Left lung (tissue), 10 donors: ENCODE results near the gene PRPF19. TPM values are rescaled to one million over a fixed set of nuclear protein-coding genes. Genes with fewer than 3 reads are reported as not detected.

Source experiments
- ATAC-seq: fragments of 200-7000 bp; cut with Tn5 transposase; one replicate; pipeline ENCODE4 v1.9.1; 2020; ENCODE audit warnings: moderate library complexity
- DNase-seq, 4 donors: peaks; one replicate each; pipeline ENCODE4 v3.0.0-alpha.2; 2013 to 2020
- H3K27ac ChIP-seq, 2 donors: fragments of 200-600 bp; sonication (generic) in 1 of 2; one replicate each; pipeline versions ENCODE4 v1.5.0 to v1.8.0; 2020 to 2021
- H3K27me3 ChIP-seq, 2 donors: fragments of 200-600 bp; sonication (generic) in 1 of 2; one replicate each; pipeline versions ENCODE4 v1.5.0 to v1.8.0; 2020 to 2021
- H3K36me3 ChIP-seq, 2 donors: fragments of 200-600 bp; sonication (generic) in 1 of 2; one replicate each; pipeline versions ENCODE4 v1.5.0 to v1.8.0; 2020 to 2021
- H3K4me1 ChIP-seq, 2 donors: fragments of 200-600 bp; one replicate each; pipeline ENCODE4 v1.8.0; 2021
- H3K4me3 ChIP-seq, 2 donors: fragments of 200-600 bp; sonication (generic) in 1 of 2; one replicate each; pipeline versions ENCODE4 v1.5.0 to v1.8.0; 2020 to 2021; ENCODE audit warnings: mild to moderate bottlenecking in 1 of 2
- H3K9me3 ChIP-seq, 2 donors: fragments of 200-600 bp; sonication (generic) in 1 of 2; one replicate each; pipeline versions ENCODE4 v1.5.0 to v1.8.0; 2020 to 2021
- CTCF ChIP-seq, 2 donors: fragments of 200-600 bp; sonication (generic) in 1 of 2; IDR thresholded peaks; one replicate each; pipeline versions ENCODE4 v1.5.0 to v1.8.0; 2021; ENCODE audit warnings: antibody characterized with exemption in 2 of 2
- intact Hi-C, 2 donors: fragments of 100-400 bp; cut with DNase I; formaldehyde crosslinking; loops; one replicate each; pipeline versions ENCODE4 v1.11.2 to v1.14.2; 2022
- polyA plus RNA-seq, 6 donors: library from polyadenylated mRNA; unstranded; fragments of 120-200 nt; gene quantifications; one replicate each; pipeline ENCODE4 v1.2.1, GENCODE V29; 2013; ENCODE audit not compliant: insufficient read length in 6 of 6
- total RNA-seq, 2 donors: library from RNA; stranded (reverse); fragmentation: NEBNext Ultra II Directional; extraction: Animal tissue kit (Norgen Biotek cat#: 25700); gene quantifications; one replicate each; pipeline ENCODE4 v1.2.1, GENCODE V29; 2021
- donor health status: DM: no; HTN: yes; CAD: no.
- donor health status: DM: no; HTN: no; CAD: no.

Gene PRPF19
- total and polyA plus RNA-seq, 8 donors: 49.1 to 144 (median 117) TPM

GRCh38 chr11:60848714-60849151, 57.7 kb downstream of the PRPF19 start:
- ATAC-seq (no peak), DNase-seq (no peak)
- Histone ChIP-seq H3K9me3 (no peaks in the 10 kb centered on the region), H3K27me3 (no peaks in the 10 kb centered on the region), H3K4me1 (peaks cover 1 to 20% of the 10 kb centered on the region in 2 donors), H3K36me3 (peaks cover 0 to 76% of the 10 kb centered on the region in 2 donors), H3K4me3 (no peak overlapping the region), H3K27ac (no peak overlapping the region)
- intact Hi-C loops: no loop called here
- no peak for TF ChIP-seq CTCF (IDR thresholded peaks at IDR 0.05)

DNA sequence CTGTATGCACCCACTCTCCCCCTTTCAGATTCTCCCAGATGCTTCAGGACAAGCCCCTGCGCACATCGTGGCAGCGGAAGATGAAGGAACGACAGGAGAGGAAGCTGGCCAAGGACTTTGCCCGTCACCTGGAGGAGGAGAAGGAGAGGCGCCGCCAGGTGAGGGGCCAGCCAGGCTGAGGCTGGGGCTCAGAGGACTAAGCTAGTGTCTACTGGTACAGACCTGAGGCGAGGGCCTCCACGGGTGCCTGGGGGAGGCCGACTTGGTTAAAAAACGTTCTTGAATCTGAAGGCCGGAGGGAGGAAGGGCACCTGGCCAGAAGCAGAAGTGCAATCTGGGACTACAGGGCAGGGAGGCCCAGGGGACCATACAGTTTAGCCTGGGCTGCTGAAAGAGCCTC, 58.5 kb downstream of the PRPF19 start:
- DNase-seq: no peak
- Histone ChIP-seq H3K27me3 (no peaks in the 10 kb centered on the region), H3K9me3 (no peaks in the 10 kb centered on the region), H3K27ac (no peak overlapping the region), H3K4me3 (no peak overlapping the region), H3K4me1 (peaks cover 10 to 28% of the 10 kb centered on the region in 2 donors), H3K36me3 (peaks cover 0 to 70% of the 10 kb centered on the region in 2 donors)
- ATAC-seq: no peak
- intact Hi-C loops: no loop called here
- TF ChIP-seq CTCF (IDR thresholded peaks at IDR 0.05): no peak

- intact Hi-C loops: no loop called here
Observed at GRCh38 chr11:60847281-60847680, 59.1 kb downstream of the PRPF19 start.

DNA sequence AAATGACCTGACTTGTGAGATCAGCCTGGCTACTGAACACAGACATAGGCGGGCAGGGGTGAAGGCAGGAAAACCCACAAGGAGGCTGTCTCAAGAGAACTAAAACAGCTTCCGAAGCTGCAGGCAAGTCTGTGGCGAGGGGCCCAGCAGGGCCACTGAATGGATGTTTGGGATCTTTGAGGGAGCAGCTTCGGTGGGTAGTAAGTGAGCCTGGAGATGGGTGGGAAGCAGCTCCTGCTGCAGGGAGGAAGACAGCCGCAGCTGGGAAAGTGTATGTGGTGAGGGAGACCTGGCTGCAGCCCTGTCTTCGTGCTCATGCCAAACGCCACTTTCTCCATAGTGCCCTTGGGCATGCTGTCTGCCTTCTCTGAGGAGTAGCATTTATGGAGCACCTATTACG, 61.0 kb downstream of the PRPF19 start:
- no peak for ATAC-seq

More at GRCh38 chr11:60847281-60847680, 59.1 kb downstream of the PRPF19 start:
- DNase-seq (no peak), ATAC-seq (no peak)
- H3K4me3 ChIP-seq: no peak overlapping the region
- H3K9me3 ChIP-seq: no peaks in the 10 kb centered on the region
- no peak for TF ChIP-seq CTCF (IDR thresholded peaks at IDR 0.05)
- H3K4me1 ChIP-seq: peaks cover 14 to 34% of the 10 kb centered on the region in 2 donors
- H3K27ac ChIP-seq: no peak overlapping the region
- peaks cover 0 to 64% of the 10 kb centered on the region in 2 donors for H3K36me3 ChIP-seq
- no peaks in the 10 kb centered on the region for H3K27me3 ChIP-seq

DNA sequence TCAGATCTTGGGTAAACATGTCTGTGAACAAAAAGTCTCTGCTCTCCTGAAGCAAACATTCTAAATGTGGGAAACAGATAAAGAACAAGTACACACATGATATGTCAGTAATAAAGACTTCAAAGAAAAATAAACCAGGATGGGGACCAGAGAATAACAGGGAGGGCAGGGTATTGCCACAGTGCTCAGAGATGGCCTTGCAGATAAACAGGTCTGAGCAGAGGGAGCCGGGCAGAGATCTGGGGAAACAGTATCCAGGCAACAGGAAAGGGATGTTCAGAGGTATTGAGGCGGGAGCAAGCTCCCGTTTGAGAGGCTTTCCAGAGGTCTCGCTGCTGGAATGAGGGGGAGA, 61.5 kb downstream of the PRPF19 start:
- Histone ChIP-seq H3K36me3 (peaks cover 0 to 39% of the 10 kb centered on the region in 2 donors), H3K9me3 (no peaks in the 10 kb centered on the region), H3K4me3 (no peak overlapping the region), H3K27me3 (no peaks in the 10 kb centered on the region), H3K4me1 (peaks cover 23 to 47% of the 10 kb centered on the region in 2 donors), H3K27ac (no peak overlapping the region)
- DNase-seq (no peak), ATAC-seq (no peak)
- intact Hi-C loops: no loop called here
- no peak for TF ChIP-seq CTCF (IDR thresholded peaks at IDR 0.05)

More for the DNA sequence above, 61.0 kb downstream of the PRPF19 start:
- no peak for TF ChIP-seq CTCF (IDR thresholded peaks at IDR 0.05)
- DNase-seq: no peak
- Histone ChIP-seq H3K27ac (no peak overlapping the region), H3K4me3 (no peak overlapping the region), H3K27me3 (no peaks in the 10 kb centered on the region), H3K9me3 (no peaks in the 10 kb centered on the region), H3K36me3 (peaks cover 0 to 44% of the 10 kb centered on the region in 2 donors), H3K4me1 (peaks cover 23 to 47% of the 10 kb centered on the region in 2 donors)
- intact Hi-C loops: no loop called here
